ENCODE measurements around the gene PCDHGC4.
A peak's percentile ranks its signal among the peaks of the same experiment; 100 is the strongest.

PCDHGC4 gene

DNA sequence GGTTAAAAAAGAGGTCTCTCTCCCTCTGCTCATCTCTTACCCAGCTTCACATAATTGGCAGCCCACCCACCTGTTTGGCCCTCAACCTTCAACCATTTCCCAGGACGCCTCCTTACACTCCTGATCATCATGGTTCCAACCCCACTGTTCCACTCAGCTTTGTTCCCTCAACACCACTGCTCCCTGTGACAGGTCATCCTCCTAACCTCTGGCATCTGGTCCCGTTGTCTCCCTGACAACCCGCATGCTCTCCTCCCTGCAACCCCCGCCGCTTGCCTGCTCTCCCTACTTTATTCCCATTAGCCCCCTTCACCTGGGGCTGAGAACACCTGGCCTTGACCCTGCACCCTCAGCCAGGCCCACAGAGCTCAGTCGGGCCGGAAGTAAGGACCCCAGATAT is 16.9 kb downstream of the PCDHGC4 start:
- Mint-ChIP-seq H3K27ac (no peak overlapping the region), H3K4me3 (no peak overlapping the region), H3K36me3 (no peaks in the 10 kb centered on the region), H3K4me1 (no peaks in the 10 kb centered on the region), H3K9me3 (no peaks in the 10 kb centered on the region)
- DNase-seq (ENCODE audit: low spot score in 2 of 2) (no peak), ATAC-seq (no peak)

DNA sequence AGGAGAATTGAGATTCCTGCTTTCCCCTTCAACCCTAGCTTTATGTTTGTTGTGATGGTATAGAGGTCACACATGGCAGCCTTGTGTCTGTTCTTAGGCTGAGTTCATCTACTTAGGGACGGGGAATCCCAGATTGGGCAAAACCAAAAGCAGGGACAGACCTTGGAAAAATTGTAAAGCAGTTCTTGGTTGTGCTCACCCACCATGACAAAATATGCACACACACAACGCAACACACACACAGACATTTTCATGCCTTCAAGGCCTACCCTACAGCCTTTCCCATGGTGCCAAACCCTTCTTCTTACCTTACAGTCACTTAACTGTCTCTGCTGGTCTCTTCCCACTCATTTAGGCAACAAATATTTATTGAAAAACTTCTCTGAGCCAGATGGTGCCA is 18.9 kb downstream of the PCDHGC4 start:
- Mint-ChIP-seq H3K36me3 (no peaks in the 10 kb centered on the region), H3K27ac (no peak overlapping the region), H3K4me1 (peaks cover 5% of the 10 kb centered on the region), H3K4me3 (no peak overlapping the region), H3K9me3 (no peaks in the 10 kb centered on the region)
- DNase-seq (ENCODE audit: low spot score in 2 of 2) = no peak
- no peak for ATAC-seq

- ATAC-seq (no peak), DNase-seq (ENCODE audit: low spot score in 2 of 2) (no peak)
- no peaks in the 10 kb centered on the region for H3K9me3 Mint-ChIP-seq
- H3K4me1 Mint-ChIP-seq = peaks cover 9% of the 10 kb centered on the region
- H3K27ac Mint-ChIP-seq = no peak overlapping the region
- peaks cover 3% of the 10 kb centered on the region for H3K36me3 Mint-ChIP-seq
- H3K4me3 Mint-ChIP-seq = no peak overlapping the region
These were observed 19.4 kb downstream of the PCDHGC4 start for GRCh38 chr5:141504216-141504615.

GRCh38 chr5:141506381-141507155 is 21.7 kb downstream of the PCDHGC4 start:
- ATAC-seq = no peak
- H3K27ac Mint-ChIP-seq = peak overlapping the region; percentile 15
- DNase-seq (ENCODE audit: low spot score in 2 of 2) = no peak
- peaks cover 17% of the 10 kb centered on the region for H3K4me1 Mint-ChIP-seq
- H3K36me3 Mint-ChIP-seq = peaks cover 7% of the 10 kb centered on the region
- H3K9me3 Mint-ChIP-seq = no peaks in the 10 kb centered on the region
- H3K4me3 Mint-ChIP-seq = no peak overlapping the region

DNA sequence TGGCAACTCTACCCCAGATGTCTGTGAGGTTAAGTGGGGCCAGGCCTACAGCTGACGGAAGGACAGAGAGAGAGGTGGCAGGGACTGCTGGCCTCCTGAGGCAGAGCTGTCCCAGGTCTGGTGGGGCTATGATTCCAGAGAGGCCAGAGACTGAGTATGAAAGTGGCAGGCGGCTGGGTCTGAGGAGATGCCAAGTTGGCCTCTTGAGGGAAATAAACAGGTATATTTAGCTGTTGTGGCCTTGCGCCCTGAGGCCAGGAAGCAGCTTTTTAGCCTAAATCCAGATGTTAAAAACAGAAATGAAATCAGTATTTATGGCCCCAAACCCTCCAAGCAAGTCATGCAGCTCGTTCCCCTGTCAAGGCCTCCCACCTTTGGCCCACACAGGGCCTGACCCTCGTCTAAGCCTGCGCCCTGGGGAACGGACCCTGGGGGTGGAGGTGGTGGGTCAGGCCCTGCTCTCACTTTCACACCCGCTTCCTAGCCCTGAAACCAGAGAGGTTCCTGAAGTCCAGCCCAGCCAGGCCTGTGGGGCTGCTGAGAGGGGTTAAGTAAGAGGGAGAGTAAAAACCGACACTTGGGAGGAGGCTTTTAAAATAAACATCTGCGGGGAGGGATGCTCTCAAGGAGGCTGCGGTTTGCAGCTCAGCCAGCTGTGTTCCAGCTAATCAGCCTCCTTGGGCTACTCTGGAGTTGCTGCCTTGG is 22.7 kb downstream of the PCDHGC4 start:
- H3K36me3 Mint-ChIP-seq = peaks cover 7% of the 10 kb centered on the region
- ATAC-seq = no peak
- peaks cover 21% of the 10 kb centered on the region for H3K4me1 Mint-ChIP-seq
- DNase-seq (ENCODE audit: low spot score in 2 of 2) = no peak
- H3K27ac Mint-ChIP-seq = peak overlapping the region; percentile 15
- no peaks in the 10 kb centered on the region for H3K9me3 Mint-ChIP-seq
- H3K4me3 Mint-ChIP-seq = no peak overlapping the region

DNA sequence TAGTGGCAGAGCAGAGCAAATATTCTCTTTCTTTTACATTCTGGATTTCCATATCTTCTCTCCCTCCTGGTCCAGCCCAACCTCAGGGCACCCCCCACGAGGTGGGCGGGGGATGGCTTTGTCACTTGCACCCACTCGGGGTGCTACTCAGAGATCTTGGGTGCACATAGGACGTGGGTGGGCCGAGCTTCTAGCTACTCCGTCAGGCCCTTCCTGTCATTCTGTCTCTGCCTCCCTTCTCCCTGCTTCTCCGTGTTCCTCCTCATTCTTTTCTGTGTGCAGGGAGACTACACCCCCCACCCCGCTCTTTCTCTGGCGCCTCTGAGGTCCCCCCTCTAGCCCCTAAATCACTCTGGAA is 23.6 kb downstream of the PCDHGC4 start:
- H3K4me3 Mint-ChIP-seq = no peak overlapping the region
- DNase-seq (ENCODE audit: low spot score in 2 of 2) (no peak), ATAC-seq (no peak)
- no peaks in the 10 kb centered on the region for H3K9me3 Mint-ChIP-seq
- peaks cover 7% of the 10 kb centered on the region for H3K36me3 Mint-ChIP-seq
- peaks cover 30% of the 10 kb centered on the region for H3K4me1 Mint-ChIP-seq
- peak overlapping the region; percentile 20 for H3K27ac Mint-ChIP-seq

GRCh38 chr5:141508798-141509611 is 24.2 kb downstream of the PCDHGC4 start:
- peak; percentile 29 for ATAC-seq
- Mint-ChIP-seq H3K4me1 (peaks cover 36% of the 10 kb centered on the region), H3K4me3 (peak overlapping the region; percentile 33), H3K9me3 (no peaks in the 10 kb centered on the region), H3K36me3 (peaks cover 7% of the 10 kb centered on the region), H3K27ac (peak overlapping the region; percentile 67)
- DNase-seq (ENCODE audit: low spot score in 2 of 2) = no peak

DNA sequence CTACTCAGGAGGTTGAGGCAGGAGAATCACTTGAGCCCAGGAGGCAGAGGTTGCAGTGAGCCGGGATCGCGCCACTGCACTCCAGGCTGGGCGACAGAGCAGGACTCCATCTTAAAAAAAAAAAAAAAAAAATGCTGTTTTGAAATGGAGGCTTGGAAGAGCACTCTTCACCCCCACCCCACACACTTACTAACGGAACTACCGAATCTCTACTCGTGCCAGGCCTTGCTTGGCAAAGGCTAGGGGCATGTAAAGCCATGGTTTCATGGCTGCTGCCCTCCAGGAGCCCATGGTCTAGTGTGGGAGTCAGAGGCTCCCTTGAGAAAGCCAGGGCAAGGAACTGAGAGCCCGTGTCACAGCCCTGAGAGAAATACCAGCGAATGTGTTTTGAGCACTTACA is 25.3 kb downstream of the PCDHGC4 start:
- Mint-ChIP-seq H3K27ac (peak overlapping the region; percentile 23), H3K9me3 (no peaks in the 10 kb centered on the region), H3K36me3 (peaks cover 7% of the 10 kb centered on the region), H3K4me1 (peaks cover 47% of the 10 kb centered on the region), H3K4me3 (no peak overlapping the region)
- DNase-seq (ENCODE audit: low spot score in 2 of 2) (no peak), ATAC-seq (no peak)

- Mint-ChIP-seq H3K27ac (no peak overlapping the region), H3K36me3 (peaks cover 7% of the 10 kb centered on the region), H3K9me3 (no peaks in the 10 kb centered on the region), H3K4me1 (peaks cover 54% of the 10 kb centered on the region), H3K4me3 (no peak overlapping the region)
- DNase-seq (ENCODE audit: low spot score in 2 of 2) (no peak), ATAC-seq (no peak)
These were observed 26.2 kb downstream of the PCDHGC4 start for GRCh38 chr5:141510850-141511601.

GRCh38 chr5:141511771-141512325 is 27.0 kb downstream of the PCDHGC4 start:
- H3K9me3 Mint-ChIP-seq = no peaks in the 10 kb centered on the region
- DNase-seq (ENCODE audit: low spot score in 2 of 2) = no peak
- peaks cover 7% of the 10 kb centered on the region for H3K36me3 Mint-ChIP-seq
- peak overlapping the region; percentile 97 for H3K27ac Mint-ChIP-seq
- H3K4me1 Mint-ChIP-seq = peaks cover 62% of the 10 kb centered on the region
- peak overlapping the region; percentile 77 for H3K4me3 Mint-ChIP-seq
- no peak for ATAC-seq

DNA sequence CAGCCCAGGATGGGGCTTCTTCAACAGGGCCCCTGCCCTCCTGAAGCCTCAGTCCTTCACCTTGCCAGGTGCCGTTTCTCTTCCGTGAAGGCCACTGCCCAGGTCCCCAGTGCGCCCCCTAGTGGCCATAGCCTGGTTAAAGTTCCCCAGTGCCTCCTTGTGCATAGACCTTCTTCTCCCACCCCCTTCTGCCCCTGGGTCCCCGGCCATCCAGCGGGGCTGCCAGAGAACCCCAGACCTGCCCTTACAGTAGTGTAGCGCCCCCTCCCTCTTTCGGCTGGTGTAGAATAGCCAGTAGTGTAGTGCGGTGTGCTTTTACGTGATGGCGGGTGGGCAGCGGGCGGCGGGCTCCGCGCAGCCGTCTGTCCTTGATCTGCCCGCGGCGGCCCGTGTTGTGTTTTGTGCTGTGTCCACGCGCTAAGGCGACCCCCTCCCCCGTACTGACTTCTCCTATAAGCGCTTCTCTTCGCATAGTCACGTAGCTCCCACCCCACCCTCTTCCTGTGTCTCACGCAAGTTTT is 27.6 kb downstream of the PCDHGC4 start:
- DNase-seq (ENCODE audit: low spot score in 2 of 2) (peak; percentile 86 to 92), ATAC-seq (peak; percentile 49)
- Mint-ChIP-seq H3K4me1 (peaks cover 68% of the 10 kb centered on the region), H3K9me3 (no peaks in the 10 kb centered on the region), H3K27ac (peak overlapping the region; percentile 97), H3K4me3 (peak overlapping the region; percentile 77), H3K36me3 (peaks cover 7% of the 10 kb centered on the region)

GRCh38 chr5:141512911-141513626 is 28.2 kb downstream of the PCDHGC4 start:
- H3K9me3 Mint-ChIP-seq = no peaks in the 10 kb centered on the region
- DNase-seq (ENCODE audit: low spot score in 2 of 2) (no peak), ATAC-seq (peak; percentile 50)
- peak overlapping the region; percentile 97 for H3K27ac Mint-ChIP-seq
- H3K36me3 Mint-ChIP-seq = peaks cover 7% of the 10 kb centered on the region
- peaks cover 74% of the 10 kb centered on the region for H3K4me1 Mint-ChIP-seq
- H3K4me3 Mint-ChIP-seq = peak overlapping the region; percentile 77

- H3K4me1 Mint-ChIP-seq = peaks cover 70% of the 10 kb centered on the region
- peak overlapping the region; percentile 77 for H3K4me3 Mint-ChIP-seq
- no peaks in the 10 kb centered on the region for H3K9me3 Mint-ChIP-seq
- H3K36me3 Mint-ChIP-seq = peaks cover 7% of the 10 kb centered on the region
- ATAC-seq (peak; percentile 74), DNase-seq (ENCODE audit: low spot score in 2 of 2) (no peak)
- H3K27ac Mint-ChIP-seq = peak overlapping the region; percentile 97
These were observed 28.9 kb downstream of the PCDHGC4 start for GRCh38 chr5:141513627-141514329.
